ENCODE measurements around the gene ZNF609.
"Not testable (repeated sequence)": the region's sequence is repeated elsewhere in the genome, so short reads cannot be mapped to it uniquely, and the experiment has no call there.

ZNF609 gene

GRCh38 chr15:64586984-64587383, 126.6 kb downstream of the ZNF609 start:
- no peak for DNase-seq

GRCh38 chr15:64589435-64590084, 129.2 kb downstream of the ZNF609 start:
- no peak for DNase-seq

- DNase-seq: not testable (repeated sequence)
Measured at GRCh38 chr15:64592845-64593244, 132.5 kb downstream of the ZNF609 start.

GRCh38 chr15:64596701-64597476, 136.5 kb downstream of the ZNF609 start:
- DNase-seq: no peak

GRCh38 chr15:64597477-64597822, 137.1 kb downstream of the ZNF609 start:
- DNase-seq: no peak

- no peak for DNase-seq
Measured at GRCh38 chr15:64599226-64599625, 138.8 kb downstream of the ZNF609 start.

GRCh38 chr15:64599716-64600115, 139.3 kb downstream of the ZNF609 start:
- no peak for DNase-seq

GRCh38 chr15:64600794-64601193, 140.4 kb downstream of the ZNF609 start:
- no peak for DNase-seq

- DNase-seq: no peak
Measured at GRCh38 chr15:64604319-64604718, 143.9 kb downstream of the ZNF609 start.

GRCh38 chr15:64607416-64607815, 147.0 kb downstream of the ZNF609 start:
- not testable (repeated sequence) for DNase-seq

GRCh38 chr15:64610257-64610919, 150.0 kb downstream of the ZNF609 start:
- DNase-seq: no peak

GRCh38 chr15:64611085-64611725, 150.8 kb downstream of the ZNF609 start:
- DNase-seq: no peak

GRCh38 chr15:64614519-64614918, 154.1 kb downstream of the ZNF609 start:
- DNase-seq: no peak

- DNase-seq: no peak
Measured at GRCh38 chr15:64617727-64618126, 157.3 kb downstream of the ZNF609 start.

- DNase-seq: no peak
Measured at GRCh38 chr15:64618138-64618537, 157.8 kb downstream of the ZNF609 start.

- DNase-seq: no peak
Measured at GRCh38 chr15:64618540-64618939, 158.2 kb downstream of the ZNF609 start.

GRCh38 chr15:64619880-64620839, 159.8 kb downstream of the ZNF609 start:
- no peak for DNase-seq

GRCh38 chr15:64621056-64621455, 160.7 kb downstream of the ZNF609 start:
- no peak for DNase-seq

GRCh38 chr15:64622410-64623260, 162.3 kb downstream of the ZNF609 start:
- DNase-seq: no peak

- no peak for DNase-seq
Measured at GRCh38 chr15:64623347-64623996, 163.1 kb downstream of the ZNF609 start.

GRCh38 chr15:64624242-64624641, 163.9 kb downstream of the ZNF609 start:
- no peak for DNase-seq

All from activated gamma-delta T cell (primary cell).